Measurements from ENCODE around the gene UVRAG. TPM values are rescaled to one million over a fixed set of nuclear protein-coding genes. Genes with fewer than 3 reads are reported as not detected.
"Not testable (repeated sequence)": the region's sequence is repeated elsewhere in the genome, so short reads cannot be mapped to it uniquely, and the experiment has no call there.

Gene UVRAG
- total RNA-seq, 1 donor from 2014 or later: 14.7 TPM

- Histone ChIP-seq H3K9me3 (no peaks in the 10 kb centered on the region), H3K4me3 (no peak overlapping the region), H3K36me3 (no peaks in the 10 kb centered on the region), H3K4me1 (no peaks in the 10 kb centered on the region), H3K27me3 (no peaks in the 10 kb centered on the region), H3K27ac (no peak overlapping the region)
- intact Hi-C loops (cut with DNase I): no loop called here
- DNase-seq (ENCODE audit: extremely low spot score in 2 of 2): no peak
- TF ChIP-seq POLR2A (IDR thresholded peaks at IDR 0.05) (no peak), CTCF (IDR thresholded peaks at IDR 0.05) (no peak)
Observed at GRCh38 chr11:76054330-76054729, 239.3 kb downstream of the UVRAG start.

- no peak for TF ChIP-seq POLR2AphosphoS5 (IDR thresholded peaks at IDR 0.05; ENCODE audit: insufficient read depth in 1 of 2, low read depth in 1 of 2)
- no peak for TF ChIP-seq POLR2A (IDR thresholded peaks at IDR 0.05)
- no peak for TF ChIP-seq CTCF (IDR thresholded peaks at IDR 0.05)
- Histone ChIP-seq H3K27me3 (no peaks in the 10 kb centered on the region), H3K4me1 (no peaks in the 10 kb centered on the region), H3K36me3 (no peaks in the 10 kb centered on the region), H3K4me3 (no peak overlapping the region), H3K27ac (no peak overlapping the region), H3K9me3 (no peaks in the 10 kb centered on the region)
- intact Hi-C loops (cut with DNase I): no loop called here
- no peak for DNase-seq (ENCODE audit: extremely low spot score in 2 of 2)
Observed at GRCh38 chr11:76056876-76057275, 241.9 kb downstream of the UVRAG start.

DNA sequence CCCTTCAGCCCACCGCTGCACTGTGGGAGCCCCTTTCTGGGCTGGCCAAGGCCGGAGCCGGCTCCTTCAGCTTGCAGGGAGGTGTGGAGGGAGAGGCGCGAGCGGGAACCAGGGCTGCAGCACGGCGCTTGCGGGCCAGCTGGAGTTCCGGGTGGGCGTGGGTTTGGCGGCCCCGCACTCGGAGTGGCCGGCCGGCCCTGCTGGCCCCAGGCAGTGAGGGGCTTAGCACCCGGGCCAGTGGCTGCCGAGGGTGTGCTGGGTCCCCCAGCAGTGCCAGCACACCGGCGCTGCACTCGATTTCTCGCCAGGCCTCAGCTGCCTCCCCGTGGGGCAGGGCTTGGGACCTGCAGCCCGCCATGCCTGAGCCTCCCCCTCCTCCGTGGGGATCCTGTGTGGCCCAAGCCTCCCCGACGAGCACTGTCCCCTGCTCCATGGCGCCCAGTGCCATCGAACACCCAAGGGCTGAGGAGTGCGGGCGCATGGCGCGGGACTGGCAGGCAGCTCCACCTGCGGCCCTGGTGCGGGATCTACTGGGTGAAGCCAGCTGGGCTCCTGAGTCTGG is 245.5 kb downstream of the UVRAG start:
- H3K4me3 ChIP-seq; H3K27ac ChIP-seq; H3K36me3 ChIP-seq; H3K9me3 ChIP-seq; H3K27me3 ChIP-seq; DNase-seq (ENCODE audit: extremely low spot score in 2 of 2); H3K4me1 ChIP-seq; intact Hi-C loops (cut with DNase I): not testable (repeated sequence)

GRCh38 chr11:76062733-76063132 is 247.7 kb downstream of the UVRAG start:
- no peaks in the 10 kb centered on the region for H3K27me3 ChIP-seq
- H3K4me3 ChIP-seq: no peak overlapping the region
- no peak overlapping the region for H3K27ac ChIP-seq
- intact Hi-C loops (cut with DNase I): no loop called here
- peaks cover 0 to 13% of the 10 kb centered on the region in 2 donors for H3K36me3 ChIP-seq
- H3K9me3 ChIP-seq: no peaks in the 10 kb centered on the region
- H3K4me1 ChIP-seq: no peaks in the 10 kb centered on the region
- DNase-seq (ENCODE audit: extremely low spot score in 2 of 2): no peak
- TF ChIP-seq CTCF (IDR thresholded peaks at IDR 0.05) (no peak), POLR2AphosphoS5 (IDR thresholded peaks at IDR 0.05; ENCODE audit: insufficient read depth in 1 of 2, low read depth in 1 of 2) (no peak), POLR2A (IDR thresholded peaks at IDR 0.05) (no peak)

DNA sequence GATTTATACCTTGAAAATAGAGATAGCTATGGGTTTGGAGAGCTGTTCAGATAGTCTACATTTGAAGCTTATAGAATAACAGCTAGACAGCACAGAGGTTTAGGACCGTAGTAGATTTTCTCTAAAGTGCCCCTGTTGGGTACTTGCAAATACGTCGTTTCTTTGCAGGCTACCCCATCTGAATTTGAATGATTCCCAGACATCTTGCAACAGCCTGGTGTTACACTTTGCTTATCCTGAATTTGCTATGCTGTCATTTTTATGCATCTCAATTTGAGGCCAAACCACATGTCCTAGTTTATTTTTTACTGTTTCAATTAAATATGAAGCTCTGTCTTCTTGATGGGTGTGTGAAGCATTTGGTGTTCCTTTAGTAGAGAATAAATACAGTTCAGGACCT is 249.2 kb downstream of the UVRAG start:
- intact Hi-C loops (cut with DNase I): no loop called here
- TF ChIP-seq CTCF (IDR thresholded peaks at IDR 0.05): no peak
- no peak for TF ChIP-seq POLR2A (IDR thresholded peaks at IDR 0.05)
- no peak for TF ChIP-seq POLR2AphosphoS5 (IDR thresholded peaks at IDR 0.05; ENCODE audit: insufficient read depth in 1 of 2, low read depth in 1 of 2)
- H3K27ac ChIP-seq: no peak overlapping the region
- no peak overlapping the region for H3K4me3 ChIP-seq
- no peaks in the 10 kb centered on the region for H3K27me3 ChIP-seq
- no peaks in the 10 kb centered on the region for H3K4me1 ChIP-seq
- no peak for DNase-seq (ENCODE audit: extremely low spot score in 2 of 2)
- H3K9me3 ChIP-seq: no peaks in the 10 kb centered on the region
- H3K36me3 ChIP-seq: peaks cover 0 to 13% of the 10 kb centered on the region in 2 donors

- TF ChIP-seq POLR2A (IDR thresholded peaks at IDR 0.05): no peak
- no peaks in the 10 kb centered on the region for H3K4me1 ChIP-seq
- intact Hi-C loops (cut with DNase I): no loop called here
- DNase-seq (ENCODE audit: extremely low spot score in 2 of 2): no peak
- no peaks in the 10 kb centered on the region for H3K27me3 ChIP-seq
- peaks cover 0 to 13% of the 10 kb centered on the region in 2 donors for H3K36me3 ChIP-seq
- H3K9me3 ChIP-seq: no peaks in the 10 kb centered on the region
- H3K4me3 ChIP-seq: no peak overlapping the region
- no peak overlapping the region for H3K27ac ChIP-seq
Observed at GRCh38 chr11:76067099-76067498, 252.1 kb downstream of the UVRAG start.
